Ramos (cell line): ENCODE measurements around the gene USP6NL.

Experiments used
- in situ Hi-C: fragments of 300-500 bp; cut with MboI; formaldehyde crosslinking; loops from one replicate; pipeline ENCODE4 v1.14.3; 2022; ENCODE audit warnings: low sequenced_read_pairs; ENCODE audit not compliant: unreplicated experiment

Gene USP6NL

GRCh38 chr10:11598712-11599397 is 12.6 kb downstream of the USP6NL start:
- in situ Hi-C loops = no loop called here

GRCh38 chr10:11597470-11597869 is 14.0 kb downstream of the USP6NL start:
- in situ Hi-C loops = no loop called here

- in situ Hi-C loops = no loop called here
Measured at GRCh38 chr10:11595395-11595692, 16.1 kb downstream of the USP6NL start.

GRCh38 chr10:11594589-11595394 is 16.7 kb downstream of the USP6NL start:
- in situ Hi-C loops = no loop called here

GRCh38 chr10:11593612-11594011 is 17.8 kb downstream of the USP6NL start:
- in situ Hi-C loops = no loop called here

GRCh38 chr10:11589738-11590137 is 21.7 kb downstream of the USP6NL start:
- in situ Hi-C loops = no loop called here

GRCh38 chr10:11588873-11589574 is 22.4 kb downstream of the USP6NL start:
- in situ Hi-C loops = no loop called here

- in situ Hi-C loops = no loop called here
Measured at GRCh38 chr10:11587722-11588259, 23.7 kb downstream of the USP6NL start.

- in situ Hi-C loops = no loop called here
Measured at GRCh38 chr10:11586170-11586569, 25.3 kb downstream of the USP6NL start.

- in situ Hi-C loops = no loop called here
Measured at GRCh38 chr10:11581213-11581612, 30.2 kb downstream of the USP6NL start.

- in situ Hi-C loops = no loop called here
Measured at GRCh38 chr10:11579885-11580284, 31.6 kb downstream of the USP6NL start.

GRCh38 chr10:11578802-11579255 is 32.6 kb downstream of the USP6NL start:
- in situ Hi-C loops = no loop called here

- in situ Hi-C loops = no loop called here
Measured at GRCh38 chr10:11576092-11576809, 35.2 kb downstream of the USP6NL start.

GRCh38 chr10:11573497-11573896 is 38.0 kb downstream of the USP6NL start:
- in situ Hi-C loops = no loop called here

GRCh38 chr10:11570751-11571150 is 40.7 kb downstream of the USP6NL start:
- in situ Hi-C loops = no loop called here

- in situ Hi-C loops = no loop called here
Measured at GRCh38 chr10:11569471-11569870, 42.0 kb downstream of the USP6NL start.

GRCh38 chr10:11568578-11568977 is 42.9 kb downstream of the USP6NL start:
- in situ Hi-C loops = no loop called here

- in situ Hi-C loops = no loop called here
Measured at GRCh38 chr10:11564741-11565140, 46.7 kb downstream of the USP6NL start.

- in situ Hi-C loops = no loop called here
Measured at GRCh38 chr10:11563936-11564335, 47.5 kb downstream of the USP6NL start.

- in situ Hi-C loops = no loop called here
Measured at GRCh38 chr10:11562888-11563287, 48.6 kb downstream of the USP6NL start.
